K562 (cell line): Measurements from ENCODE around the gene TENT4B.

Experiments
- HNRNPLL ChIP-seq: fragments of 200-400 bp; formaldehyde crosslinking; IDR thresholded peaks from 2 replicates; pipeline ENCODE4 v1.6.1; 2017; ENCODE audit warnings: low read length, low read depth, mild to moderate bottlenecking; ENCODE audit not compliant: poor library complexity, severe bottlenecking
- JUND ChIP-seq, 2 experiments: IDR thresholded peaks; 2 replicates in 1 of 2; 3 replicates in 1 of 2; pipeline ENCODE4 v1.6.1; 2011; ENCODE audit warnings: borderline replicate concordance in 2 of 2, low read depth in 2 of 2, low read length in 2 of 2, improper control_type of control experiment in 1 of 2, missing biosample characterization in 1 of 2, missing genetic modification characterization in 1 of 2, missing genetic modification reagents in 1 of 2
- MTA3 ChIP-seq: fragments of 450-650 bp; formaldehyde crosslinking; IDR thresholded peaks from 2 replicates; pipeline ENCODE4 v1.6.1; 2017; ENCODE audit warnings: mild to moderate bottlenecking, borderline replicate concordance
- NCOA1 ChIP-seq: fragments of 450-650 bp; IDR thresholded peaks from 2 replicates; pipeline ENCODE4 v1.6.1; 2016; ENCODE audit warnings: low read depth
- POLR2A ChIP-seq: fragments of 450-650 bp; conservative IDR thresholded peaks from 2 replicates; pipeline ENCODE4 v1.6.1; 2016
- POLR2AphosphoS5 ChIP-seq: IDR thresholded peaks from 2 replicates; pipeline ENCODE4 v1.6.1; 2011; ENCODE audit warnings: mild to moderate bottlenecking, low read depth, low read length, moderate library complexity; ENCODE audit not compliant: control insufficient read depth, insufficient read depth
- SPI1 ChIP-seq: IDR thresholded peaks from 2 replicates; pipeline ENCODE4 v1.6.1; 2011; ENCODE audit warnings: low read depth, low read length, control low read depth, borderline replicate concordance
- TARDBP ChIP-seq: fragments of 450-650 bp; IDR thresholded peaks from 2 replicates; pipeline ENCODE4 v1.6.1; 2016
- ZNF274 ChIP-seq: IDR thresholded peaks from 2 replicates; pipeline ENCODE4 v1.6.1; 2011; ENCODE audit warnings: low read depth, mild to moderate bottlenecking, low read length, moderate library complexity, borderline replicate concordance
- TF ChIP-seq, protein P1 (sequence below): fragments of 450-650 bp; formaldehyde crosslinking; IDR thresholded peaks from 2 replicates; pipeline ENCODE4 v1.4.0; 2022; ENCODE audit warnings: missing genetic modification characterization
- TF ChIP-seq, protein P2 (sequence below), 3 experiments: IDR thresholded peaks in 2 of 3; conservative IDR thresholded peaks in 1 of 3; 2 replicates each; pipeline ENCODE4 v1.5.1; 2011 to 2012; ENCODE audit warnings: low read length in 3 of 3, mild to moderate bottlenecking in 3 of 3, control low read depth in 2 of 3, improper control_type of control experiment in 1 of 3, inconsistent platforms in 1 of 3, low read depth in 1 of 3, mixed read lengths in 1 of 3, moderate library complexity in 1 of 3; ENCODE audit not compliant: insufficient read depth in 2 of 3

DNA sequence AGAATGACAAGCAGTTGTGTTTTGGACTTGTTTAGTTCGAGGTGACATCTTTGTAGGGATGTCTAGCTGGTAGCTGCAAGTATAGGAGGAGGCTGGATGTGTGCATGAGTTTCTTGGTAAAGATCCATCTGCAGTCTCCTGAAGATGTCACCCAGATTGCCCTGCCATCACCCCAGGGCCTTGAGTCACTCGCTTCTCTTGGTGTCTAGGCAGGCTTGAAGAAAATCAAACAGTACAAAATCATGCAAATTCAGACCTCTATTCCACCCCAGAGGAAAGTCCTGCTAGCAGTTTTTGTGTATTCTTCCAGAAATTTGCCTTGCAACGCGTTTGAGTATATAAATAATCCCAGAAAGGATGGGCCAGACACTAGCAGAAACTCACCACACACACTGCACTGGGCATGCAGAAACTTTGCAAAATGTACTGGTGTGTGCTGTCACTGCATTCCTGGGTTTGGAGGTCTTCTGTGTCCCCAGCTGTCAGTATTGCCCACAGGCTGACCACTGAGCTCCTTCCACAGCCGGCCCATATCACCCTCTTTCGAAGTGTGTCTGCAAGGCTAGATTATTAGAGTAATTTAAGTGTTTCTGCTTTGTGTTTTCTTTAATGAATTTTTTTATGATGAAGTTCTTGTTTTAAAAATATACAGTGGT is 51.5 kb downstream of the TENT4B start:
- TF ChIP-seq HNRNPLL (no peak), POLR2A (no peak), TARDBP (no peak), MTA3 (no peak), POLR2AphosphoS5 (no peak), NCOA1 (no peak), ZNF274 (no peak), JUND (IDR thresholded peaks at IDR 0.05; ENCODE audit: borderline replicate concordance, low read depth, low read length) (no peak), JUND (tag; IDR thresholded peaks at IDR 0.05; ENCODE audit: borderline replicate concordance, low read depth, low read length) (no peak), SPI1 (no peak)
- TF ChIP-seq, protein P1, sequence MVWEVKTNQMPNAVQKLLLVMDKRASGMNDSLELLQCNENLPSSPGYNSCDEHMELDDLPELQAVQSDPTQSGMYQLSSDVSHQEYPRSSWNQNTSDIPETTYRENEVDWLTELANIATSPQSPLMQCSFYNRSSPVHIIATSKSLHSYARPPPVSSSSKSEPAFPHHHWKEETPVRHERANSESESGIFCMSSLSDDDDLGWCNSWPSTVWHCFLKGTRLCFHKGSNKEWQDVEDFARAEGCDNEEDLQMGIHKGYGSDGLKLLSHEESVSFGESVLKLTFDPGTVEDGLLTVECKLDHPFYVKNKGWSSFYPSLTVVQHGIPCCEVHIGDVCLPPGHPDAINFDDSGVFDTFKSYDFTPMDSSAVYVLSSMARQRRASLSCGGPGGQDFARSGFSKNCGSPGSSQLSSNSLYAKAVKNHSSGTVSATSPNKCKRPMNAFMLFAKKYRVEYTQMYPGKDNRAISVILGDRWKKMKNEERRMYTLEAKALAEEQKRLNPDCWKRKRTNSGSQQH (CRISPR knock-in tag), result no peak
- TF ChIP-seq, protein P2, sequence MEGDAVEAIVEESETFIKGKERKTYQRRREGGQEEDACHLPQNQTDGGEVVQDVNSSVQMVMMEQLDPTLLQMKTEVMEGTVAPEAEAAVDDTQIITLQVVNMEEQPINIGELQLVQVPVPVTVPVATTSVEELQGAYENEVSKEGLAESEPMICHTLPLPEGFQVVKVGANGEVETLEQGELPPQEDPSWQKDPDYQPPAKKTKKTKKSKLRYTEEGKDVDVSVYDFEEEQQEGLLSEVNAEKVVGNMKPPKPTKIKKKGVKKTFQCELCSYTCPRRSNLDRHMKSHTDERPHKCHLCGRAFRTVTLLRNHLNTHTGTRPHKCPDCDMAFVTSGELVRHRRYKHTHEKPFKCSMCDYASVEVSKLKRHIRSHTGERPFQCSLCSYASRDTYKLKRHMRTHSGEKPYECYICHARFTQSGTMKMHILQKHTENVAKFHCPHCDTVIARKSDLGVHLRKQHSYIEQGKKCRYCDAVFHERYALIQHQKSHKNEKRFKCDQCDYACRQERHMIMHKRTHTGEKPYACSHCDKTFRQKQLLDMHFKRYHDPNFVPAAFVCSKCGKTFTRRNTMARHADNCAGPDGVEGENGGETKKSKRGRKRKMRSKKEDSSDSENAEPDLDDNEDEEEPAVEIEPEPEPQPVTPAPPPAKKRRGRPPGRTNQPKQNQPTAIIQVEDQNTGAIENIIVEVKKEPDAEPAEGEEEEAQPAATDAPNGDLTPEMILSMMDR (IDR thresholded peaks at IDR 0.05 in 2 of 3, conservative IDR thresholded peaks at IDR 0.05 in 1 of 3; ENCODE audit: insufficient read depth in 2 of 3, low read depth in 1 of 3, low read length in 3 of 3), result no peak
